Measurements from ENCODE around the gene ROBO1. TPM values are rescaled to one million over a fixed set of nuclear protein-coding genes. Genes with fewer than 3 reads are reported as not detected.

The ROBO1 gene
- total RNA-seq, 2 donors from 2014 or later: 7.6 to 19.7 TPM

- TF ChIP-seq CTCF (IDR thresholded peaks at IDR 0.05): no peak
- Histone ChIP-seq H3K27ac (no peak overlapping the region), H3K36me3 (no peaks in the 10 kb centered on the region), H3K4me3 (no peak overlapping the region), H3K4me1 (peaks cover 0 to 5% of the 10 kb centered on the region in 2 donors), H3K9me3 (no peaks in the 10 kb centered on the region), H3K27me3 (no peaks in the 10 kb centered on the region)
- no peak for DNase-seq (ENCODE audit: low spot score)
These were observed 1025.3 kb downstream of the ROBO1 start for GRCh38 chr3:78742491-78742890.

GRCh38 chr3:78742041-78742440 lies 1025.8 kb downstream of the ROBO1 start:
- Histone ChIP-seq H3K4me1 (peaks cover 0 to 5% of the 10 kb centered on the region in 2 donors), H3K36me3 (no peaks in the 10 kb centered on the region), H3K27ac (no peak overlapping the region), H3K9me3 (no peaks in the 10 kb centered on the region), H3K27me3 (no peaks in the 10 kb centered on the region), H3K4me3 (no peak overlapping the region)
- no peak for DNase-seq (ENCODE audit: low spot score)
- no peak for TF ChIP-seq CTCF (IDR thresholded peaks at IDR 0.05)

GRCh38 chr3:78741066-78741645 lies 1026.6 kb downstream of the ROBO1 start:
- H3K4me1 ChIP-seq: peaks cover 0 to 5% of the 10 kb centered on the region in 2 donors
- no peaks in the 10 kb centered on the region for H3K9me3 ChIP-seq
- H3K4me3 ChIP-seq: no peak overlapping the region
- H3K27me3 ChIP-seq: no peaks in the 10 kb centered on the region
- H3K27ac ChIP-seq: no peak overlapping the region
- H3K36me3 ChIP-seq: no peaks in the 10 kb centered on the region
- DNase-seq (ENCODE audit: low spot score): no peak
- TF ChIP-seq CTCF (IDR thresholded peaks at IDR 0.05): peak in 1 of 2 donors; percentile 35

- Histone ChIP-seq H3K27me3 (no peaks in the 10 kb centered on the region), H3K9me3 (no peaks in the 10 kb centered on the region), H3K27ac (no peak overlapping the region), H3K4me3 (no peak overlapping the region), H3K4me1 (peaks cover 0 to 5% of the 10 kb centered on the region in 2 donors), H3K36me3 (no peaks in the 10 kb centered on the region)
- TF ChIP-seq CTCF (IDR thresholded peaks at IDR 0.05): no peak
- DNase-seq (ENCODE audit: low spot score): no peak
These were observed 1029.0 kb downstream of the ROBO1 start for GRCh38 chr3:78738833-78739232.

- DNase-seq (ENCODE audit: low spot score): no peak
- Histone ChIP-seq H3K27me3 (no peaks in the 10 kb centered on the region), H3K4me1 (peaks cover 0 to 5% of the 10 kb centered on the region in 2 donors), H3K4me3 (no peak overlapping the region), H3K9me3 (no peaks in the 10 kb centered on the region), H3K27ac (no peak overlapping the region), H3K36me3 (no peaks in the 10 kb centered on the region)
- TF ChIP-seq CTCF (IDR thresholded peaks at IDR 0.05): no peak
These were observed 1029.8 kb downstream of the ROBO1 start for GRCh38 chr3:78737988-78738387.

- no peaks in the 10 kb centered on the region for H3K36me3 ChIP-seq
- H3K27ac ChIP-seq: no peak overlapping the region
- H3K27me3 ChIP-seq: no peaks in the 10 kb centered on the region
- H3K4me1 ChIP-seq: peaks cover 0 to 5% of the 10 kb centered on the region in 2 donors
- DNase-seq (ENCODE audit: low spot score): no peak
- no peak overlapping the region for H3K4me3 ChIP-seq
- no peak for TF ChIP-seq CTCF (IDR thresholded peaks at IDR 0.05)
- H3K9me3 ChIP-seq: no peaks in the 10 kb centered on the region
These were observed 1030.9 kb downstream of the ROBO1 start for GRCh38 chr3:78736863-78737262.

Data from right atrium auricular region (tissue), 2 donors.